ENCODE measurements around the gene SNX7.

DNA sequence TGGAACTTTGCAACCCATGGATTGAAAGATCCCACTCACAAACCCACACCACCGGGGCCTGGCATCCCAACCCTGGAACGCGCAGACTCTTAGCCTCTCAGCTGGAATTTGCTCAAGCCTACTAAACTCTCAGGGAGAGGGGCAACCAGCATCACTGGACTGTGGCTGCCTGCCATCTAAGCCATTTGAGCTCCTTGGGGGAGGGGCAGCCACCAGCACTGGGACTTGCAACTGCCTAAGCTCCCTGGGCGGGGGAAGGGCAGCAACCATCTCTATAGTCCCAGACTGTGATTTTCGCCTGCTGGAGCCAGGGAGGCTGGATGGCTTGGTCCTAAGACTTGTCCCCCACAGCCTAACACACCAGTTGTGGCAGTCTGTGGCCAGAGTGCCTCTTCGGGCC, 122.3 kb downstream of the SNX7 start:
- TF ChIP-seq CTCF (IDR thresholded peaks at IDR 0.05 in 4 of 5, conservative IDR thresholded peaks at IDR 0.05 in 1 of 5) (no peak), POLR2A (IDR thresholded peaks at IDR 0.05) (no peak)
